NCI-H1930 (cell line): ENCODE measurements around the gene CBARP.

Experiments used
- DNase-seq, 2 experiments: peaks; one replicate each; lab custom pipeline; 2025; lab: John Stamatoyannopoulos, UW

CBARP gene, protein sequence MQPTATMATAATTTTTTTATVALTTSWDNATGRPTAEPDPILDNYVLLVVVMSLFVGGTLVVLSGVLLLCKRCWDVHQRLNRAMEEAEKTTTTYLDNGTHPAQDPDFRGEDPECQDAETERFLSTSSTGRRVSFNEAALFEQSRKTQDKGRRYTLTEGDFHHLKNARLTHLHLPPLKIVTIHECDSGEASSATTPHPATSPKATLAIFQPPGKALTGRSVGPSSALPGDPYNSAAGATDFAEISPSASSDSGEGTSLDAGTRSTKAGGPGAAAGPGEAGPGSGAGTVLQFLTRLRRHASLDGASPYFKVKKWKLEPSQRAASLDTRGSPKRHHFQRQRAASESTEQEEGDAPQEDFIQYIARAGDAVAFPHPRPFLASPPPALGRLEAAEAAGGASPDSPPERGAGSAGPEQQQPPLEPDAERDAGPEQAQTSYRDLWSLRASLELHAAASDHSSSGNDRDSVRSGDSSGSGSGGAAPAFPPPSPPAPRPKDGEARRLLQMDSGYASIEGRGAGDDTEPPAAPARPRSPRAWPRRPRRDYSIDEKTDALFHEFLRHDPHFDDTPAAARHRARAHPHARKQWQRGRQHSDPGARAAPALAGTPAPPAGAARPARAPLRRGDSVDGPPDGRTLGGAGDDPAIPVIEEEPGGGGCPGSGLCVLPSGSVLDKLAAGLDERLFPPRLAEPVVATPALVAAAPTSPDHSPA

GRCh38 chr19:1237754-1238368 lies at the start of gene CBARP:
Gene CBARP (minus strand): TSS chr19:1238005. CDS start chr19:1236100, 1,905 bp downstream.
- peak in 1 of 2 experiments; percentile 48 for DNase-seq

GRCh38 chr19:1286487-1287353 lies 48.9 kb upstream of the CBARP start:
- DNase-seq, result no peak

DNA sequence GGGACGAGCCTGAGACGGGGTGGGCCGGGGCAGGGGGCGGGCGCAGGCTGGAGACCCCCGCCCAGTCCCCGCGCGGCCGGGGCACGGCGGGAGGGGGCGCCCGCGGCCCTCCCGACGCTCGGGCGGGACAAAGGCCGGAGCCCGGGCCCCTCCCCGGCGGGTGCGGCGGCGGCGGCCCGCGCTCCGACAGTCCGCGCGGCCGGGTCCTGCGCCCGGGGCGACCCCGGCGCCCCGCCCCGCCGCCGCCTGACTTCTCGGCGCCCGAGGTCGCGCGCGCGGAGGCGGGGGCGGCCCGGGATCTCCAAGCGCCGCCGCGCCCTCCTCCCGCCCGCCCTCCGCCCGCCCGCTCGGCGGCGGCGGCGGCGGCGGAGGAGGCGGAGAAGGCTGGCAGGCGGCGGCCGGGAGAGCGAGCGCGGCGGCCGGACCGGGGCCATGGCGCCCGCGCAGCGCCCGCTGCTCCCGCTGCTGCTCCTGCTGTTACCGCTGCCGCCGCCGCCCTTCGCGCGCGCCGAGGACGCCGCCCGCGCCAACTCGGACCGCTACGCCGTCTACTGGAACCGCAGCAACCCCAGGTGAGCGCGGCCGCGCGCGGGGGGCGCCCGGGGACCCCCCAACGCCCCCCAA lies 48.0 kb upstream of the CBARP start, which contains the start of gene EFNA2:
EFNA2 (plus strand) TSS at position 137 of the 624 bp plus-strand sequence; CDS start at position 433, 296 bp downstream.
- DNase-seq, result no peak

- DNase-seq, result no peak
Measured at GRCh38 chr19:1284979-1285736, 47.4 kb upstream of the CBARP start.

- DNase-seq, result no peak
Measured at GRCh38 chr19:1284293-1284978, 46.6 kb upstream of the CBARP start.

DNA sequence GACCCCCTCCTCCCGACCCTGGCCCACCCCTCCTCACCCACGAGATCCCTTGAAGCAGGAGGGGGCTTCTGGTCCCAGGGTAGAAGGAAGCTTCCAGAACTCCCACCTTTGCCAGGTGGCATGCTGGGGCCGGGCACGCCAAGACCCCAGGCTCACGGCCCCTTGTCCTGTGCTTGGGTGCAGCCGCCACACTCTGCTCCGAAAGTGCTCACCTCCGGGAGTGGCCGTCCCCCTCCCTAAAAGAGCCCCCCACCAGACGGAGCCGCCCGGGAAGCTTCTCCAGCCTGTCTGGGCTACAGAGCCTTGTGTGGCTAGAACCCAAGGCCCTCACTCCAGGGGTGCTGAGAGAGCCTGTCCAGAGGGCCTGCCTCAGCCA lies 46.1 kb upstream of the CBARP start:
- no peak for DNase-seq

GRCh38 chr19:1283207-1283916 lies 45.6 kb upstream of the CBARP start:
- DNase-seq, result no peak

- no peak for DNase-seq
Measured at GRCh38 chr19:1282588-1283206, 44.9 kb upstream of the CBARP start.

- no peak for DNase-seq
Measured at GRCh38 chr19:1281569-1282287, 43.9 kb upstream of the CBARP start.

GRCh38 chr19:1280636-1281568 lies 43.1 kb upstream of the CBARP start:
- DNase-seq, result no peak

DNA sequence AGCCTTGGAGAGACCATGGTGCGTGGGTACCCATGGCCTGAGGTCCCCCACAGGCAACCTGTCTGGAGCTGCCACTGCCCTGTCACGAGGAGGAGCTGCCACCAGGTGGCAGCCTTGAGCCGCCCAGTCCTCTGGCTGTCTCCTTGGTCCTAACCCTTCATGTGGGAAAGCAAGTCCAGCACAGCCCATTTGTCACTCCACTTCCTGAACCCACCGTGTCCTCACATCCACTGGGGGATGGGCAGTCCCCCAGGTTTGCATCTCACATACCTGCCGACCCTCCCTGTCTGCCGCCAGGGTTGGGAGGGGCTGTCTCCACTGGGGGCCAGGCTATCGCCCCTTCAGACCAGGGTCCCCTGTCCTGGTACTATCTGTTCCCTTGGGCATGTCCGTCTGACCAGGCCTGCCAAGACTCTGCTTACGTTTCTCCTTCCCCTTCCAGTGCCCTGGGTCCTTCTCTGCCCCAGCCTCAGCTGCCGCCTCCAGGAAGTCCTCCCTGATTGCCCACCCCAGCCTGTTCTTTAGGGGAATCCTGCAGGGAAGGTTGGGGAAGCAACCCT lies 42.1 kb upstream of the CBARP start:
- DNase-seq, result peak; percentile 32 to 67

DNA sequence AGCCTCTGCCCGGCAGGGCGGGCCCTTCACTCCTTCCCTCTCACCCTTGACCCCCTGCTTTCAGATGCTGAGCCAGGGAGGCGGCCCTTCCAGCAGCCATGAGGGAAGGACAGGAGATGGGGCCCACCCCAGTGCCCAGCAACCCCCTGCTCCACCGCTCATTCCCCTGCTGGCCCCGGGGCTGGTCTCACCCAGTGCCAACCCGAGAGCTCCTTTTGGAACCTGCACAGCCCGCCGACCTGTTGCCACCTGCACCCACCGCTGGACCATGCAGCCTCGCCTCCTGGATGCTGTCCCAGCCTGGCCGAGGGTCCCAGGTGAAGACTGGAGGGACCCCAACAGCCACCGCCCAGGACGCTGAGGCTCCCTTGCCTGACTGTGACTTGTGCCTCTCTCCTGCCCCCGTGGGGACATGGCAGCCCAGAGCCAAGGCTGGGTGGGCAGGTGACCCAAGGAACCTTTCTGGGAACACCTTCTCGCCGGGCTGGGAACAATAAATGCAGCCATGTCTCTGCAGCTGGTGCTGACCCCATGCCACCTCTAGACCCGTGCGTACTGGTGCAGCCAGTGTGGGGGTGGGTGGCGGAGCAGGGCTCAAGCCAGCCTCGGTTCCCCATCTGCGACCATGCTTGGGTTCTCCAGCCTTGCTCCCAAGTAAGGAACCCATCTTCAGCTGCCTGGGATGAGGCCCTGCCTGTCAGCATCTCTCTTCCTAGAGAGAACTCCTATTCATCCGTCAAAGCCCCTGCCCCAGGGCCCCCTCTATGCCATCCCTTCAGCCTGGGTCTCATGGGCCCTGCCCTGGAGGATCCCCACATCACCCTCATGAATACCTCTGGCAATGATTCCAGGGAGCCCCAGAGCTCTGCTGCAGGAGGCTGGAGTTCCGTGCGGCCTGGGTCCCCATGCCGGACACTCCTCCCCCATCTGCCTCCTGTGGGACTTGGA lies 41.2 kb upstream of the CBARP start:
- no peak for DNase-seq

DNA sequence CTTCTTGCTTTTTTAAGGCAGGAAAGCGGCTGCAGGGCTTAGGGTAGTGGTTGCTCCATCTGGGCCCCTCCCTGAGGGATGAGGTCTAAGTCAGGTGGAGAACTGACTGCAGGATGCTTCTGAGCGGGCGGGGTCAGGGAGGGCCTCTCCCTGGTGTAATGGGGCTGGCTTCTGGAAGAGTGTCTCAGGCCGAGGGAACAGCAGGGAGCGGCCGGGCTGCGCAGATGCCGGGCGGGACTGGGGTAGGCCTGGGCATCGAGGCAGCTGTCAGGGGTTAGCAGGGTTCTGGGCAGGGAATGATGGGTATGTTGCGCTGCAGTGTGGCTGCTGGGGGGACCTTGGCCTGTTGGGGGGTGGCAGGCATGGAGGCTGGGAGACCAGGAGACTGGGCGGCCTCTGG lies 40.3 kb upstream of the CBARP start:
- DNase-seq, result no peak

DNA sequence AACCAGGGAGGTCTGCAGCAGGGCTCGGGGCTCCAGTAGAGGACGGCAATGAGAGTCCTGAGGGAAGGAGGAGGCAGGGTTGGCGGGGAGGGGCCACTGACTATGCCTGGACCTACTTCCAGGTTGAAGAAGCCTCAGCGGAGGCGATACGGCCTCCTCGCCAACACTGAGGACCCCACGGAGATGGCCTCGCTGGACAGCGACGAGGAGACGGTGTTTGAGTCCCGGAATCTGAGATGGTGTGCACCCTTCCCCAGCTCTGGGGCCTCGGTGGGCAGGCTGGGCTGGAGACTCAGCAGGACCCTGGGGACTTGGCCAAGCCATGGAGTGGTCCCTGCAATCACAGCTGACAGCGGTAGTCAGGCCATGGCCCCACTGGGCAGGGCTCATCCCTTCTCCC lies 39.3 kb upstream of the CBARP start:
- DNase-seq, result no peak

GRCh38 chr19:1276628-1277022 lies 38.8 kb upstream of the CBARP start:
- no peak for DNase-seq
